Smooth muscle cell (in vitro differentiated cells): Measurements from ENCODE around the gene PDXDC1. TPM values are rescaled to one million over a fixed set of nuclear protein-coding genes. Genes with fewer than 3 reads are reported as not detected.
"Not testable (repeated sequence)": the region's sequence is repeated elsewhere in the genome, so short reads cannot be mapped to it uniquely, and the experiment has no call there.

ENCODE experiments used
- DNase-seq: peaks from one replicate; lab custom pipeline; 2025; ENCODE audit not compliant: unreplicated experiment; lab: John Stamatoyannopoulos, UW
- H2AFZ ChIP-seq: fragments of 200-600 bp; sonication (generic); 2 replicates; pipeline ENCODE4 v1.6.0; 2016; ENCODE audit warnings: antibody characterized with exemption, low read depth, mild to moderate bottlenecking
- H3F3A ChIP-seq: fragments of 200-600 bp; sonication (generic); 2 replicates; pipeline ENCODE4 v1.6.0; 2017; ENCODE audit warnings: antibody characterized with exemption, low read depth
- H3K27ac ChIP-seq: fragments of 200-600 bp; sonication (generic); 2 replicates; pipeline ENCODE4 v1.5.1; 2016; ENCODE audit warnings: low read depth, mild to moderate bottlenecking
- H3K27me3 ChIP-seq: fragments of 200-600 bp; sonication (generic); 2 replicates; pipeline ENCODE4 v1.6.1; 2016; ENCODE audit warnings: low read depth, mild to moderate bottlenecking
- H3K36me3 ChIP-seq: fragments of 200-600 bp; sonication (generic); 2 replicates; pipeline ENCODE4 v1.5.1; 2016; ENCODE audit warnings: low read depth
- H3K4me1 ChIP-seq: fragments of 200-600 bp; sonication (generic); 2 replicates; pipeline ENCODE4 v1.5.1; 2016; ENCODE audit warnings: low read depth
- H3K4me2 ChIP-seq: fragments of 200-600 bp; sonication (generic); 2 replicates; pipeline ENCODE4 v1.6.0; 2016; ENCODE audit warnings: mild to moderate bottlenecking
- H3K4me3 ChIP-seq: fragments of 200-600 bp; sonication (generic); 2 replicates; pipeline ENCODE4 v1.5.1; 2016; ENCODE audit warnings: mild to moderate bottlenecking
- H3K79me2 ChIP-seq: fragments of 200-600 bp; sonication (generic); 2 replicates; pipeline ENCODE4 v1.6.0; 2016; ENCODE audit warnings: low read depth, mild to moderate bottlenecking
- H3K9ac ChIP-seq: fragments of 200-600 bp; sonication (generic); 2 replicates; pipeline ENCODE4 v1.6.0; 2016; ENCODE audit warnings: low read depth
- H3K9me3 ChIP-seq: fragments of 200-600 bp; sonication (generic); replicated peaks from 2 replicates; pipeline ENCODE4 v1.5.1; 2016; ENCODE audit warnings: low read depth
- H4K20me1 ChIP-seq: fragments of 200-600 bp; sonication (generic); 2 replicates; pipeline ENCODE4 v1.6.0; 2016; ENCODE audit warnings: low read depth
- WGBS: methylation state at CpG from one replicate; pipeline ENCODE4 v1.1.7; 2016; ENCODE audit warnings: low lambda C conversion rate; 5-methylcytosine and 5-hydroxymethylcytosine counted together
- polyA plus RNA-seq: library from polyadenylated mRNA; unstranded; fragments of >200 nt; fragmentation: Nextera tagmentation; extraction: Ambion mirVana; gene quantifications from 2 replicates; pipeline ENCODE4 v1.2.1, GENCODE V29; 2016
- total RNA-seq: library from RNA; depleted of rRNA; stranded (reverse); fragments of >200 nt; gene quantifications from 2 replicates; pipeline ENCODE4 v1.2.3, GENCODE V29; 2014

Gene PDXDC1
- total RNA-seq (102 and 124 TPM in 2 replicates), polyA plus RNA-seq (113 and 114 TPM in 2 replicates)

- peak within 1 kb of the TSS; percentile 98 for H3K9ac ChIP-seq
- H3K27ac ChIP-seq, result peak within 1 kb of the TSS; percentile 83
- H3F3A ChIP-seq, H3K9me3 ChIP-seq, H3K4me1 ChIP-seq, H3K27me3 ChIP-seq, H3K36me3 ChIP-seq: not testable (repeated sequence)
- H2AFZ ChIP-seq, result peak within 1 kb of the TSS; percentile 77
- WGBS, result under 1% methylated on average over 74 of the region's 74 CpGs
- H3K79me2 ChIP-seq, result peaks cover 51% of the 10 kb centered on the region
- peak within 1 kb of the TSS; percentile 80 for H3K4me3 ChIP-seq
- H3K4me2 ChIP-seq, result peak within 1 kb of the TSS; percentile 86
- DNase-seq, result peak; percentile 81
- H4K20me1 ChIP-seq, result peaks cover 44% of the 10 kb centered on the region
Measured at GRCh38 chr16:14974656-14975417, at the start of gene PDXDC1. TSS of gene PDXDC1 (plus strand) at chr16:14975026. CDS start at chr16:14975200, 174 bp downstream.

- H3K79me2 ChIP-seq, H3K36me3 ChIP-seq, H2AFZ ChIP-seq, DNase-seq, H3K9ac ChIP-seq, H3K4me2 ChIP-seq, H3K27ac ChIP-seq, H3K4me3 ChIP-seq, H3K9me3 ChIP-seq, H3K4me1 ChIP-seq, H3F3A ChIP-seq, H3K27me3 ChIP-seq, H4K20me1 ChIP-seq: not testable (repeated sequence)
- 77% methylated on average over 9 of the region's 31 CpGs for WGBS
Measured at GRCh38 chr16:14928064-14928714, 46.6 kb upstream of the PDXDC1 start.

- H3K9ac ChIP-seq, H3K27ac ChIP-seq, H3K36me3 ChIP-seq, H3K4me1 ChIP-seq, H3K4me3 ChIP-seq, H2AFZ ChIP-seq, H3K79me2 ChIP-seq, H3F3A ChIP-seq, H3K9me3 ChIP-seq, H4K20me1 ChIP-seq, H3K27me3 ChIP-seq, H3K4me2 ChIP-seq, DNase-seq: not testable (repeated sequence)
- 88% methylated on average over 22 of the region's 26 CpGs for WGBS
Measured at GRCh38 chr16:14929176-14929575, 45.6 kb upstream of the PDXDC1 start.

GRCh38 chr16:14930246-14930645 lies 44.6 kb upstream of the PDXDC1 start:
- H3F3A ChIP-seq, H3K27me3 ChIP-seq, DNase-seq, H3K36me3 ChIP-seq, H3K27ac ChIP-seq, H4K20me1 ChIP-seq, H3K79me2 ChIP-seq, H2AFZ ChIP-seq, H3K4me3 ChIP-seq, H3K9me3 ChIP-seq, H3K9ac ChIP-seq, H3K4me1 ChIP-seq, H3K4me2 ChIP-seq: not testable (repeated sequence)
- 80% methylated on average over 6 of the region's 25 CpGs for WGBS

GRCh38 chr16:14930971-14931370 lies 43.9 kb upstream of the PDXDC1 start:
- not testable (repeated sequence) for H3F3A ChIP-seq, H3K4me1 ChIP-seq, H3K4me2 ChIP-seq, H3K79me2 ChIP-seq, H3K9ac ChIP-seq, H4K20me1 ChIP-seq, H3K36me3 ChIP-seq, H3K27me3 ChIP-seq, H2AFZ ChIP-seq, DNase-seq, H3K27ac ChIP-seq, H3K9me3 ChIP-seq, H3K4me3 ChIP-seq
- 90% methylated on average over 6 of the region's 19 CpGs for WGBS

GRCh38 chr16:14932581-14933375 lies 42.0 kb upstream of the PDXDC1 start:
- DNase-seq, H3K36me3 ChIP-seq: not testable (repeated sequence)

GRCh38 chr16:14937143-14937542 lies 37.7 kb upstream of the PDXDC1 start, which contains the start of gene NPIPA1:
TSS of gene NPIPA1 (plus strand) at chr16:14937443. CDS start at chr16:14937443, 0 bp downstream.
- H3K27me3 ChIP-seq, H3K27ac ChIP-seq, H3K79me2 ChIP-seq, H3K4me3 ChIP-seq, DNase-seq, H3K36me3 ChIP-seq, H3K9ac ChIP-seq, H3K4me2 ChIP-seq, H3F3A ChIP-seq, H4K20me1 ChIP-seq, H3K4me1 ChIP-seq, H2AFZ ChIP-seq, H3K9me3 ChIP-seq: not testable (repeated sequence)
- WGBS, result no CpG with 5 or more reads among the region's 4 CpGs

More at GRCh38 chr16:14932581-14933375, 42.0 kb upstream of the PDXDC1 start:
- H3K4me3 ChIP-seq, H2AFZ ChIP-seq, H3K27ac ChIP-seq, H3K4me2 ChIP-seq, H3K4me1 ChIP-seq, H3F3A ChIP-seq, H4K20me1 ChIP-seq, H3K79me2 ChIP-seq, H3K9ac ChIP-seq, H3K27me3 ChIP-seq, H3K9me3 ChIP-seq: not testable (repeated sequence)
- 97% methylated on average over 28 of the region's 47 CpGs for WGBS

- H3K36me3 ChIP-seq, H3K27ac ChIP-seq, H3K4me3 ChIP-seq, H4K20me1 ChIP-seq, H2AFZ ChIP-seq, H3K79me2 ChIP-seq, DNase-seq, H3K4me2 ChIP-seq, H3K9me3 ChIP-seq, H3K9ac ChIP-seq, H3K27me3 ChIP-seq, H3K4me1 ChIP-seq, H3F3A ChIP-seq: not testable (repeated sequence)
- no CpG with 5 or more reads among the region's 9 CpGs for WGBS
Measured at GRCh38 chr16:14937994-14938393, 36.8 kb upstream of the PDXDC1 start.
